ENCODE data around the gene AHDC1. TPM values are rescaled to one million over a fixed set of nuclear protein-coding genes. Genes with fewer than 3 reads are reported as not detected.
"Not testable (repeated sequence)": the region's sequence is repeated elsewhere in the genome, so short reads cannot be mapped to it uniquely, and the experiment has no call there.

The AHDC1 gene, protein sequence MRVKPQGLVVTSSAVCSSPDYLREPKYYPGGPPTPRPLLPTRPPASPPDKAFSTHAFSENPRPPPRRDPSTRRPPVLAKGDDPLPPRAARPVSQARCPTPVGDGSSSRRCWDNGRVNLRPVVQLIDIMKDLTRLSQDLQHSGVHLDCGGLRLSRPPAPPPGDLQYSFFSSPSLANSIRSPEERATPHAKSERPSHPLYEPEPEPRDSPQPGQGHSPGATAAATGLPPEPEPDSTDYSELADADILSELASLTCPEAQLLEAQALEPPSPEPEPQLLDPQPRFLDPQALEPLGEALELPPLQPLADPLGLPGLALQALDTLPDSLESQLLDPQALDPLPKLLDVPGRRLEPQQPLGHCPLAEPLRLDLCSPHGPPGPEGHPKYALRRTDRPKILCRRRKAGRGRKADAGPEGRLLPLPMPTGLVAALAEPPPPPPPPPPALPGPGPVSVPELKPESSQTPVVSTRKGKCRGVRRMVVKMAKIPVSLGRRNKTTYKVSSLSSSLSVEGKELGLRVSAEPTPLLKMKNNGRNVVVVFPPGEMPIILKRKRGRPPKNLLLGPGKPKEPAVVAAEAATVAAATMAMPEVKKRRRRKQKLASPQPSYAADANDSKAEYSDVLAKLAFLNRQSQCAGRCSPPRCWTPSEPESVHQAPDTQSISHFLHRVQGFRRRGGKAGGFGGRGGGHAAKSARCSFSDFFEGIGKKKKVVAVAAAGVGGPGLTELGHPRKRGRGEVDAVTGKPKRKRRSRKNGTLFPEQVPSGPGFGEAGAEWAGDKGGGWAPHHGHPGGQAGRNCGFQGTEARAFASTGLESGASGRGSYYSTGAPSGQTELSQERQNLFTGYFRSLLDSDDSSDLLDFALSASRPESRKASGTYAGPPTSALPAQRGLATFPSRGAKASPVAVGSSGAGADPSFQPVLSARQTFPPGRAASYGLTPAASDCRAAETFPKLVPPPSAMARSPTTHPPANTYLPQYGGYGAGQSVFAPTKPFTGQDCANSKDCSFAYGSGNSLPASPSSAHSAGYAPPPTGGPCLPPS (N-terminal part only)
- 10 to 100 TPM; 25.5 to 51.2 (median 47.9) TPM for polyA plus RNA-seq (ENCODE audit: insufficient read depth in 1 of 5, insufficient read length in 5 of 5, low replicate concordance in 1 of 5)
- long read RNA-seq, donor 1, partial matches to known transcripts = 31 of 31 reads
- long read RNA-seq, donor 1, other reads (novel, unspliced or antisense) = 0 of 31 reads
- long read RNA-seq, donor 2, partial matches to known transcripts = 8 of 8 reads
- long read RNA-seq, donor 2, other reads (novel, unspliced or antisense) = 0 of 8 reads
- long read RNA-seq, donor 3, partial matches to known transcripts = 27 of 28 reads
- long read RNA-seq, donor 3, other reads (novel, unspliced or antisense) = 0 of 28 reads
- long read RNA-seq, donor 4, partial matches to known transcripts = 16 of 16 reads
- long read RNA-seq, donor 4, other reads (novel, unspliced or antisense) = 0 of 16 reads
- long read RNA-seq, donor 5, partial matches to known transcripts = 17 of 17 reads
- long read RNA-seq, donor 5, other reads (novel, unspliced or antisense) = 0 of 17 reads
- long read RNA-seq, donor 6, partial matches to known transcripts = 18 of 18 reads
- long read RNA-seq, donor 6, other reads (novel, unspliced or antisense) = 0 of 18 reads
- long read RNA-seq, donor 7, partial matches to known transcripts = 27 of 27 reads
- long read RNA-seq, donor 7, other reads (novel, unspliced or antisense) = 0 of 27 reads
- long read RNA-seq, donor 8, partial matches to known transcripts = 6 of 6 reads
- long read RNA-seq, donor 8, other reads (novel, unspliced or antisense) = 0 of 6 reads

DNA sequence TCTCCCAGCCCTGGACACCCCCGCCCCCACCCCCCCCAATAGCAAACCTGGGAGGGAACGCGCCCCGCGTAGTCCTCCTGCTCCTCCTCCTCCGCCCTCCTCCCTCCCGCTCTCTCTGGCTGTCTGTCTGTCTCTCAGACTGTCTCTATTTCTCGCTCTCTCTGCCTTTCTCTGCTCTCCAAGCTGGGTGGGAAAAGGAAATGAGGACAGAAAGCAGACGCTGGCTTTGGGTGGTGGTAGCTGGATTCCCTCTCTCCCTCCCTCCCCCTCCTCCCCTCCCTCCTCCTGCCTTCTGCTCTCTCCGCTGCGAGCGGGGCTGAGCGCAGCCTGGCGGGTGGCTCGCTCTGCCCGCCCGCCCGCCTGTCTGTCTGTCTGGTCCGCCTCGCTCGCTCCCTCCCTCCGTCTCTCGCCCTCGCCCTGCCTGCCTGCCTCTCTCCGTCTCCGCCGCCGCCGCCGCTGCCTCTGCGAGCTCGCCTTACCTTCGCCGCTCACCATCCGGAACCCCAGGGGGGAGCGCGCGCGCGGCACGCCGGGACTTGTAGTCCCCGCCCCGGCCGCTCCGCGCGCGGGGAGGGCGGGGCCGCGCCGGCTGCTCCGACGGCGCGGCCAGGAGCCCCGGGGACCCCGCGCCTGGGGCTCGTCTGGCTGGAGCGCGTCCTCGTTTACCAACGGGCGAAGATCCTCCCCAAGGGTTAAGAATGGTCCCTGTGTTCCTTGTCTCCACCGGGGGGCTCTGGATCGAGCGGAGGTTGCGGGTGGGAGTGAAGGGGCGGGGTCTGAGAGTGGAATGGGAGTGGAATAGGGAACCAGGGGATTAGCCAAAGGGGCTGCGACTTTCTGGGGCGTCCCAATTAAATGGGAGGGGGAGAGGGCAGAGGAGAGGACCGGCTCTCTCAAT, at the start of gene AHDC1:
TSS of gene AHDC1 (minus strand) at position 464 of the 898 bp plus-strand sequence. CDS start 52,029 bp downstream, outside the sequence.
- DNase-seq = peak; percentile 88 to 93

DNA sequence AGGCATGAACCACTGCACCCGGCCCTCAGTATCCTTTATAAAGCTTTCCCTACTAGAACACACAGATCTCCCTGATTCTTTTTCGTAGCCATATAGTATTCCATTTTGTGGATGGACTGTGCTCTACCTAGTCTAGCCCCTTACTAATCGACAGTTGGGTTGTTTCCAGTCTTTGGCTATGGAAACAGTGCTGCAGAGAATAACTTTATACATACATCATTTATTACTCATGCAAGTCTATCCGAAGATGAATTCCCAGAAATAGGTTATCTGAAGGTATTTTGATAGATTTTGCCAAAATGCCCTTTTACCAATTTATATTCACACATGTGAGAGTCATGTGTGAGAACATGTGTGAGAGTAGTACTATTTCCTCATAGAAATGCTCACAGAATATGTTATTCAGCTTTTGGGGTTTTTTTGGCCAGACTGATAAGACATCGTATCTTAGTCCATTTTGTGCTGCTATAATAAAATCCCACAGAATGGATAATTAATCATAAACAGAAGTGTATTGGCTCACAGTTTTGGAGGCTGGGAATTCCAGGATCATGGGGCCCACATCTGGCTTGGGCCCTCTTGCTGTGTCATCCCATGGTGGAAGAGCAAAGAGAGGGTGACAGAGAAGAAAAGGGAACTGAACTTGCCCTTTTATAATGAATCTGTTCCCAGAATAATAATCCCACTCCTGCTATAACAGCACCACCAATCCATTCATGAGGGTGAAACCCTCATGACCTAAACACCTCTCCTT, 48.3 kb upstream of the AHDC1 start:
- no peak for DNase-seq

DNA sequence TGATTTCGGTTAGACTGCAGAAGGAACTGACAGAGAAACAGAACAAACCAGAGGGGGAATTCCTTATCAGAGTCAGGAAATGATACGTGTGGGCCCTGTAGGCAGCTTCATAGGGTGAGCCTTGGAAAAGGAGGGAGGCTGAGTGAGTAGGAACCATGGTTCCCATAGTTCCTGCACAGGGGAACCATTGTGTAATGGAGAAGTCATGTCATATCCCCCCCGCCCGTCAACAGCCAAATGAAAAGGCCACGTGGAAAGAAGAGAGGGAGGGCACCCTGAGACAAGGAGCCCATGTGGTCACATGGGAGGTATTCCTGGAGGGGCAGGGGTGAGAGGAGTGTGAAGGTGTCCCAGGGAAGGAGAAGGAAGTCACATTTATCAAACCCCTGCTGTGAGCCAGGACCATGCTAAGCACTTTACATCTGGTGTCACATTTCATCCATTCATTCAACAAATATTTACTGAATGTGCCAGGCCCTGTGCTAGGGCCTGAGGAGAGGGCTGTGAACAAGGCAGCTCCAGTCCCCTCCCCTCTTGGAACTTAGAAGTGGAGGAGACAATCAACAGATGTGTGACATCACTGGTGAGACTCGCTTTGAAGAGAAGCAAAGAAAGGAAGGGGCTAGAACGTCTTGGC, 46.7 kb upstream of the AHDC1 start:
- DNase-seq = peak; percentile 56 to 60

DNA sequence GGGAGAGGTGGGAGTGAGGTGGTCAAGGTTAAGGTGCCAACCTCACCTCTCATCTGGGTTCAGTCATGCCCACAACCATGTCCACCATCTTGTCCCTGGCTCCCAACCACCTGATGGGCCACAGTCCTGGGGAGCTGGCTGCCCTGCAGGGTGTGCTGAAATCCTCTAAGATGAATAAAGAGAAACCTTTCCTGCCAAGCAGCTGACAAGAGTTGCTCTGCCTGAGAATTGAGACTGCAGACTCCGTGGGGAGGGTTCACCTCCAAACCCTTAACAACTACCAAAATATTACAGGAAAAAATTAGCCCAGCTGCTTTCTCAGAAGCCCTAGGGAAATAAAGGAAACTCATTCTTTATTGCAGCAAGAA, 46.2 kb upstream of the AHDC1 start:
- no peak for DNase-seq

DNA sequence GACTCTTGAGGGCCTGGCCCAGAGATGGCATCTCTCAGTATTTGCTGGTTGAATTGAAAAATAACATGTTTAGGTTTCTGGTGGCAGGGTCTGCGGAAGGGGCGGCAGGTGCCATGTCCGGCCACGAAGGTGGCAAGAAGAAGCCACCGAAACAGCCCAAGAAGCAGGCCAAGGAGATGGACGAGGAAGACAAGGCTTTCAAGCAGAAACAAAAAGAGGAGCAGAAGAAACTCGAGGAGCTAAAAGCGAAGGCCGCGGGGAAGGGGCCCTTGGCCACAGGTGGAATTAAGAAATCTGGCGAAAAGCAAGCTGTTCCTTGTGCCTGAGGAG, 45.3 kb upstream of the AHDC1 start:
- no peak for DNase-seq

DNA sequence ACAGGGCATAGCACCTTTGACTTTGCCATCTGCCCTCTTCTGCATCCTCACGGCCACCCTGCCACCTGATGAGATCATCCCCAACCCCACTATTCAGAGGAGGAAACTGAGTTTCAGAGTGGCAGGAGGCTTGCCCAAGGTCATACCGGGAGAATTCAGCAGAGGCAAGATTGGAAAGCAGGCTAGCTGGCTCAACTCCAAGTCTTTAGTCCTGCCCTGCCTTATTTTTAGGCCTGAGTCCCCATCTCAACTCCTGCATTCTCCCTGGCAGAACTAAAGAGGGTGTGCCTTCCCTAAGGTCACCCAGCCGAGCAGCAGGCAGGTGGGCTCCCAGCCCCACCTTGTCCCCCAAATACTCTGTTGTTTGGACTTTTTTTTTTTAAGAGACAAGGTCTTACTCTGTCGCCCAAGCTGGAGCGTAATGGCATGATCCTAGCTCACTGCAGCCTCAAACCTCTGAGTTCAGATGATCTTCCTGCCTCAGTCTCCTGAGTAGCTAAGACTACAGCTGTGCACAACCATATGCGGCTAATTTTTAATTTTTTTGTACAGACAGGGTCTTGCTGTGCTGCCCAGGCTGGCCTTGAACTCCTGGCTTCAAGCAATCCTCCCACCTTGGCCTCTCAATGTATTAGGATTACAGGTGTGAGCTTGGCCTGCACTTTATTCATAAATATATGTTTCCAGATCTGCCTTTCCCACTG, 44.8 kb upstream of the AHDC1 start:
- DNase-seq = no peak

DNA sequence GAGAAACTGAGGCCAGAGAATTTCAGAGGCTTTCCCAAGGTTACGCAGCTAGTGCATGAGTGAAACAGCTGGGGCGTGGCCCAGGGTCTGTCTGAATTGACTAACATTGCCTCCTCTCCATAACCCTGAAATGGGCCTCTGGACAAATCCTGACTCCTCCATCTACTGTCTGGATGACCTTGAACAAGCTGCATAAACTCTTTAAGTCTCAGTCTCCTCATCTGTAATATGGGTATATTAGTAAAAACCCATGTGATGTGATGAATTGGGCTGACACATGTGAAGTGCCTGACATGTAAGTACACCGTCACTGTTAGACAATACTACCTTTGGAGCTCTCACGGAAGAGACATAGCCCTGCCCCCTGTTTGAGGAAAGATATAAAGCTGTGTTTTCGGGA, 43.4 kb upstream of the AHDC1 start:
- DNase-seq = no peak

DNA sequence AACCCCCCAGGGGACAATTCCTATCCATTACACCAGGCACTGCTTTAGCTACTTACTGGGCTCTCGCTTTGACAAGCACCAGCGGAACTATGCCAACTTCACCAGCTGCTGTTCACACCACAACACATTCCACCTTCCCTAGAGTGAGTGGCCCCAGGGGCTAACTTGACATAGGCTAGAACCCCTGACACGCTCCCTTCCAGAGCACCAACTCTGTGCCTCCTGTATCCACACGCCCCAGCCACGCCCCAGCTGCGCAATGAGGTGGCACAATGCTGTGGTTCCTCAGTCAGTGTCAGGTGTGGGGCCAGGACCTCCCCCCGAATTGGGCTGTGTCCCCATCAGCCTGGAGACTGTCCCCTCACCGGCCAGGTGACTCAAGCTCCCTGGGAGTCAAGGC, 42.7 kb upstream of the AHDC1 start:
- DNase-seq = no peak

DNA sequence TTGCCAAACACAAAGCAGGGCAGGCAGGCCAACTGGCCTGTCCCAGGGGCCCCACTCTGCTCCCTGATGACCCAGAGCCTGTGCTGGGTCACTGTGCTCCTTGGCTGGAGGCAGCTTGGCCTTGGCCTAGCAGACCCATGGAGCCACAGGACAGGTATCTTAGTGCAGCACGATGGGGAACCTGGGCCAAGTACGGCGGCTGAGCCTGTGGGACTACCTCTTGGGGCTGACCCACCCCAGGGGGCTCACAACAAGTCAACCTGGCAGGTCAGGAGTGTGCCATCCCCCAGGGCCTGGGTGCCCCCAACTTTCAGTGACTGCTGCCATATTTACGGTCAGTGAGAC, 41.1 kb upstream of the AHDC1 start:
- no peak for DNase-seq

DNA sequence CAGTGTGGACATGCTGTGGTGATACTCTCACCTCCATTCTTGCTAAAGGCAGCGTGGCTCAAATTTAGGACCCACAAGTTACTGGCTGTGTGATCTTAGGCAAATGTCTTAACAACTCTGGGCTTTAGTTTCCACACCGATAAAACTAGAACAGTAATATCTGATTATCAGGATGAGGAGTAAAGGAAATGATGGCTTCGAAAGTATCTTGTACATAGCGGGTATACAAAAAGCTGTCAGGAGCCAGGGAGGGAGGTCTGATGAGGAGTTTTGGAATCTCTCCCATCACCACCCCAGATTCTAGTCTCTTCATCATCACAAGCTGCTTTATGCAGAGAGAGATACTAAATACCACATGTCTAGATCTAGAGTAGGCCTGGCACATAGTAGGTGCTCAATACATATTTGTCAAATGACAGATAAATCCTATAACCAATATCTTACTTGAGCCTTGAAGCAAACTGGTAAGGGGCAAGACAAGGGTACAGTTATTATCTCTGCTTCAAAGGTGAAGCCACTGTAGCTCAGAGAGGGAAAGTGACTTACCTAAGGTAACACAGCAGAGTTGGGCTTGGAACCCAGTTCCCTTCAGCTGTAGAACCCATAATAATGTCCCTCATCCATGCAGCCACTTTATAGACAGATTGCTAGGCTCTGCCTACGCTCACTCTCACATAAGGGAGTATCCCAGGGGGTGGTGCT, 40.6 kb upstream of the AHDC1 start:
- DNase-seq = no peak

DNA sequence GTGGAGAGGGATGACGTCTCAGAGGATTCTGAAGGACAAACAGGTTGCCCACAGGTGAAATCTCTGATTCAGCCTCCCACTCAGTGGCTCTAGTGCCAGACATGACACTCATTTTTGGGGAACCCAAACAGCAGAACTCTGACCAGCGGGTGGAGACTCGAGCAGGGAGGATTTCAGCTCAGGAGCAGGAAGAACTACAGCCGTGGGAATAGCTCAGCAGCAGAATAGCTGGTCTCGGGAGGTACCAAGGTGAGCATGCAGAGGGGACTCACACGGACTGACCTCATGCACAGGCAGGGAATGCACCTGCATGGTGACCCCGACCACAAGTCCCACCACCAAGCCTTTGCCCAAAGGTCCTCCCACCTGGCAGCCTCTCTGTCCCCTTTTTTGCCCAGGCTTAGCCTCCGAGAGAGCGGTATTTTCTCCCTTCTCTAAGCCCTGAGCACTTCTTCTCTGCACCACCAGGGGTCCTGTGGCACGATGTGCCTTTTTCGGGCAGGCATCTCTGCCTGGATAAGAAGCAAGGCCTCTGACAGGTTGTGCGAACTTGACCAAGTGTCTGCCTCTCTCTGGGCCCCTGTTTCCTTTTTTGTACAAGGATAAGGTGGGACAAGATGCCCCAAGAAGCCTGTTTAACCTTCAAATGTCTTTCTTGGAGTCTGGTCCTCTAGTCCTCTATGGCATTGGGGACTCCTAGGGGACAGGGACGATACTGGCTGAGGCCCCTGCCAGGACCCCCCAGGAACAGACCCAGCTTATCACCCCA, 39.8 kb upstream of the AHDC1 start:
- DNase-seq = no peak

DNA sequence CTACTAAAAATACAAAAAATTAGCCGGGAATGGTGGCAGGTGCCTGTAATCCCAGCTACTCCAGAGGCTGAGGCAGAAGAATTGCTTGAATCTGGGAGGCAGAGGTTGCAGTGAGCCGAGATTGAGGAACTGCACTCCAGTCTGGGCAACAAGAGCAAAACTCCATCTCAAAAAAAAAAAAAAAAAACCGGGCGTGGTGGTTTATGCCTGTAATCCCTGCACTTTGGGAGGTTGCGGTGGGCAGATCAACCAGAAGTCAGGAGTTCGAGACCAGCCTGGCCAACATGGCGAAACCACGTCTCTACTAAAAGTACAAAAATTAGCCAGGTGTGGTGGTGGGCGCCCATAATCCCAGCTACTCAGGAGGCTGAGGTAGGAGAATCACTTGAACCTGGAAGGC, 36.6 kb upstream of the AHDC1 start:
- DNase-seq = not testable (repeated sequence)

DNA sequence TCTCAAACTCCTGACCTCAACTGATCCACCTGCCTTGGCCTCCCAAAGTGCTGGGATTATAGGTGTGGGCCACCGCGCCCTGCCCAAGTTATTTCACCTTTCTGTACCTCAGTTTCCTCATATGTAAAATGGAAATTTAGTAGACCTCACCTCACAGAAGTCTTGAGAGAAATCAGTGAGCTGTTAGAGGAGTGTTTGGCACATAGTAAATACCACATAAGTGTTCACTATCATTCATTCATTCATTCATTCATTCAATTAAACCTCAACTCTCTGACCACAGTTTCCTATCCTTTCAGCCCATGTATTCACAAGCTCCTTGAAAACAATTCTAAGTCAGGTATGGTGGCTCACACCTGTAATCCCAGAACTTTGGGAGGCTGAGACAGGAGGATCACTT, 34.9 kb upstream of the AHDC1 start:
- no peak for DNase-seq

DNA sequence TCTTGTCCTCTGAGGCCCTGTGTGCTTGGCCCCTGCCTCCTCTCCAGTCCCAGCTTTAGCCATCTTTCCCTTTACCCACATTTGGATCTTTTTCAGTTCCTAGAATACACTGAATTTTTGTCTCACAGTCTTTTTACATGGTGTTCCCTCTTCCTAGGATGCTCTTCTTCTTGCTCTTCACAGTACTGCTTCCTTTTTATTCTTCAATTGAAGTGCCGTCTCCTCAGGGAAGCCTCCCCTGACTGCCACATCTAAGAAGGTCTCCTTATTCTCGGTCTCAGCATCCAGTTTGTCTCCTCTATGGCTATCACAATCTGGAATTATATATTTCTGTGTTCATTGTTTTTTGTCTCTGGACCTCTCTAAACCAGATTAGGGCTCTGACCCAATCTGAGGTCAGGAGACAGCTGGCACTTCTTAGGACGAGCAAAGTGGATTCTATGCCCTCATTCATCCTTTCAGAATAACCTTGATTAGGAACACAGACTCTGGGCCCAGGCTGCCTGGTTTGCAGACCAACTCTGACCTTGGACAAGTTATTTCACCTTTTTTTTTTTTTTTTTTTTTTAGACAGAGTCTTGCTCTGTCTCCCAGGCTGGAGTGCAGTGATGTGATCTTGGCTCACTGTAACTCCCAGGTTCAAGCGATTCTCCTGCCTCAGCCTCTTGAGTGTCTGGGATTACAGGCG, 34.2 kb upstream of the AHDC1 start:
- DNase-seq = no peak

DNA sequence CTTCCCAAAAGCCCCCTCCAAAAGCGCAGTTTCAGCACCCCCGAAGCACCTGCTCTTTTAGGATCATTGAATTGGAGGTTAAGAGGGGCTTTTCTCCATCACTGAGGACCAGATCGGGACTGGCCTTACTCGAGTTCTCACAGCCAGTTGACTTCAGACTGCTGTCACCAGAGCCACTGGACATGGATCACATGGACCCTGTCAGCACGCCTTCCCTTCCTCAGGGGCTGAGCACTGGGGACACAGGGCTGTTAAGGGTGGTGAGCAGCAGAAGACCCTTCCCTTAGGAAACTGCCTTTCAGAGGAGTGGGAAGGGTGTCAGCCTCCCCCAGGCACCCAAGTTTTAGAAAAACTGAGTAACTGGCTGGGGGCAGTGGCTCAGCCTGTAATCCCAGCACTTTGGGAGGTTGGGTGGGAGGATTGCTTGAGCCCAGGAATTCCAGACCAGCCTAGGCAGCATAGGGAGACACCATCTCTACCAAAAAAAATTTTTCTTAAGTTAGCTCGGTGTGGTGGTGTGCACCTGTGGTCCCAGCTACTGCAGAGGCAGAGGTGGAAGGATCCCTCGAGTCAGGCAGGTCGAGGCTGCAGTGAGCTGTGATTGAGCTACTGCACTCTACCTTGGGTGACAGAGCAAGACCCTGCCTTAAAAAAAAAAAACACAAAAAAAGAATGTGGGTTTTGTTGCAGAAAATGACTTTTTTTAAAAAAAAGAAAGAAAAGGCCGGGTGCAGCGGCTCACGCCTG, 31.6 kb upstream of the AHDC1 start:
- no peak for DNase-seq

Data from right lung (tissue), 10 donors.